Measurements from ENCODE around the gene MEF2D.

The MEF2D gene

DNA sequence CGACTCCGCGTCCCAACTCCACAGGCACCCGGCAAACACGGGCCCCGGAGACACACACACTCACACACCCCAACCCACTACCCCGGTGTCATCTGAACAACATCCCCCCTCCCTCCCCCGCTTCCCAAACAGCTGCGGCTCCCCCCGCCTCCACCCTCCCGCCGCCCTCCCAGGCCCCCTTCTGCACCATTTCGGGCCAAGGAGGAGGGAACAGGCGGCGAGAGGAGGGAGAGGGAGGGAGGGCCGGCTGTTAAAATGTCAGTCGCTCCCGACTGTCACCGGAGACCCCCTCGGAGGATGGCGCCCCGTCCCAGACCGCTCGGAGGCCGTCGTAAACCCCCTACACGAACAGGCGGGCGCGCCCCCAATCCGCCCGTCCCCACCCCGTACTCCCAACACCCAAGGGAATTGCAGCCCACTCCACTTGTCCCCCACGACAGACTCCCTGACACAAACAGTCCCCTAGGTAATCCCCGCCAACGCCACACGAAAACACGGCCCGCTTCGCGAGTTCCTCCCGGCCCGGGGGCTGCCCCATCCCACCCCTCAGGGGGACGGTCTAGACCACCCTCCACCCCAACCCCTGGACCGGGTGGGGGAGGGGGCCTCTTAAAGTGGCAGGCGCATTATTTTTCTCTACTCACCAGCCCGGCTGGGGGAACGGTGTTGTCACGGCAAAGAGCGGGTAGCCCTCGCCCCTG lies 583 bp downstream of the MEF2D start:
- no peak for DNase-seq (ENCODE audit: low spot score)

DNA sequence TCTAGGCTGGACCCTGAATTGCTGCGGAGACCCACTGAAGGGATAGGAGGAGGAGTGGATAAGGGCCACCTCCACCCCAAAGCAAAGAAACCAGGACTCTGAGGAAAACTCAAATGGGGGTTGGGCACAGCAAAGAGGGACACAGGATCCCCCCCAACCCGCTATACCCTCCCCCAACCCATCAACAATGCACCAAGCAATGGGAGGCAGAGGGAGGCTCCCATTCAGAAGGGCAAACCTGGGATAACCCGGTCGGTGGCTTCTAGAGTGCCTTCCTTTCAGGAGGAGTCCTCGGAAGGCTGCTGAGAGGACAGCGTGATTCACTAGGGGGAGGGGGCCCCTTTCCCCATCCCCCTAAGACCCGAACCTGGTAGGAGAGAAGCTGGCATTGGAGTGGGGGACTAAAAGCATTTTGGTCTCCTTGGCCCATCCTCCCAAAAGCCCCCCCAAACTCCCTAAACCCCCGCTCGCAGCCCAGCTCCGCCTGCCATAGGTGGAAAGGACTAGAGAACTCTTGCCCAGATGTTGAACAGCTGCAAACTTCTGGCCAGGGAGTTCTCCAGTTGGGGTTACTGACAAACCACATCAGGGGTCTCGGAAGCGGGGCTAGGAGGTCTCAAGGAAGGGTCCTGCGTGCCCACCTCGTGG lies 1.3 kb downstream of the MEF2D start:
- no peak for DNase-seq (ENCODE audit: low spot score)

DNA sequence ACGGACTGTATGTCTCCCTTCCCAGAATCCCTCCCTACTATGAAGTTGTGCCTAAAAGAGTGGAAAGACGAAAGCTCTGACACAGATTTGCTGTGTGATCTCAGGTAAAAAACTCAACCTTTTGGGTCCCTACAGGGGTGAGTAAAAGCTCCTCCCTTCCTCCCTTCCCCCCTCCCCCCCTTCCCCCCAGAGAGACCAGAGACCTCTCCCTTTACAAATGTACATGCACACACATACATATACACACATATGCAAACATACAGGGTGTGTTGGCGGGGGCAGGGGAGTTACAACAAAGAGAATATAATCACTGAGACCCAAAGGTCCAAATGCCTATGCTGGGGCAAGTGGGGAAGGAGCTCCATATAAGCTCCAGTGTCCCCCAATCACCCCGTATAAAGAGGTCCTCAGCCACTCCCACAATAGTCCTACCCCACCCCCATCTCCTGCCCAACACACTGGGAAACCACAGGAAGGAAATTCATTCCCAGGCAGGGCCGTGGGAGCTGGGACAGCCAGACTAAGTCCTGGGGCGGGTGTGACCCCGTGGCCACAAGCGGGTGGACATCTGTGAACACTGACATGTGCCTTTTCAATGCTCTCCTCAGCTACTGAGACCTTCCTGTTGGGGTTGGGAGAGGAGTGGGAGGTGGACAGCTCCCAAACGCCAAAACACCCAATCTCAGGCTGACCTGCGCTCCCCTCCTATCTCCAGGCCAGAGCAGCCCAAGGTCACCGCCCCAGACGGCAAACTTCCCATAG lies 2.0 kb downstream of the MEF2D start:
- DNase-seq (ENCODE audit: low spot score), result no peak

DNA sequence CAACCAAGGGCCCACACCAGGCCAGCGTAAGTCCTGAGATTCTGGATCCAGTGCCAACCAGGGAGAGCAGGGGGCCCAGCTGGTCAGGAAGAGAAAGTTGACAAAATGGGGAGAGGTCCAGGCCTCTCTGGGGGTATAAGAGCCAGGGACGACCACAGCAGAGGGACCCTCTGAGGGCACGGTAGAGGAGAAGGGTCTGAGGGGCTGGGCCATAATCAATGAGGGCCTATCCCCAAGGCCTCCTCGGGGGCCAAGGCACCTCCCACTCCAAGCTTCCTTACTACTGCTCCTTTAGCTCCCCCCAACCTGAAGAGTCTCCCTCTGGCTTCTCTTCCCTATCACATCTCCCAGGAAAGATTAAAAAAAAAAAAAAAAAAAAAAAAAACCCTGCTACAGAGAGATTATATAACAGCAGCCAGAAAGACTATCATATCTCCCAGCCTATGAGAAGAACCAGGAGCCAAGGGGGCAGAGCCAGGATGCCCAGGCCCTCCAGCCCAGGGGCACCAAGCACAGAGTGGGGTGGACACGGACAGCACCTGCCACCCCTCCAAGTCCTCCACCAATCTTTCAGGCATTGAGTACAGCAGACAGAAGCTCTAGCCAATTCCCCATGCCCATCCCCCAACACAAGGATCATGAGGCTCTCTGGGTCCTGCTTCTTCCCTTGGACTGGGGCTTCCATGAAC lies 2.7 kb downstream of the MEF2D start:
- no peak for DNase-seq (ENCODE audit: low spot score)

DNA sequence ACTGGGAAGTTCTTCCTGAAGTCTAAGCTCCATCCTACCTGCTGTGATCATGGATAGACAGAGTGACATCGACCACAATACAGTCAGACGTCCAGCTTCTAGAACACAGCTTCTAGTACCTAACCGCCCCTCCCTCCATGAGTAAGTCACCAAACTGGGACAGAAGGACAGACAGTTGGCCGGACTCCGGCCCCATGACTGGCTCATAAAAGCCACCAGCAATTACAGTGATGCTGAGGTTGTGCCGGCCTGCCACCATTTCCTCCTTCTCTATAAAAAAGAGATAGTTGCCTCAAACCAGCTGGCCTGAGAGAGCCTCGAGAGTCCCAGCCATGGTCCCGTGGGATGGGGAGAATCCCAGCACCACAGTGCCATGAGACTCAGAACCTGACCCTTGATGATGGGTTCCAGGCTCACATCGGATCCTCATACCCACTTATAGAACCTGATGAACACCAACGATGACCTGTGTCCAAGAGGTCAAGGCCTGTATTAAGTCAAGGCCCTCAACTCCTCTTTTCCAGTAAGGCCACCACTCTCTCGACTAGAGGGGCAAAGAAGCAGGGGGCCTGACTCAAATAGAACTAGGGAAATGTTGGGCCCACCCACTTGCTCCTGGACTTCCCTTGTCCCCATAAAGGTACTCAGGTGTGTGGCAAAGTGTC lies 3.4 kb downstream of the MEF2D start:
- DNase-seq (ENCODE audit: low spot score), result no peak

DNA sequence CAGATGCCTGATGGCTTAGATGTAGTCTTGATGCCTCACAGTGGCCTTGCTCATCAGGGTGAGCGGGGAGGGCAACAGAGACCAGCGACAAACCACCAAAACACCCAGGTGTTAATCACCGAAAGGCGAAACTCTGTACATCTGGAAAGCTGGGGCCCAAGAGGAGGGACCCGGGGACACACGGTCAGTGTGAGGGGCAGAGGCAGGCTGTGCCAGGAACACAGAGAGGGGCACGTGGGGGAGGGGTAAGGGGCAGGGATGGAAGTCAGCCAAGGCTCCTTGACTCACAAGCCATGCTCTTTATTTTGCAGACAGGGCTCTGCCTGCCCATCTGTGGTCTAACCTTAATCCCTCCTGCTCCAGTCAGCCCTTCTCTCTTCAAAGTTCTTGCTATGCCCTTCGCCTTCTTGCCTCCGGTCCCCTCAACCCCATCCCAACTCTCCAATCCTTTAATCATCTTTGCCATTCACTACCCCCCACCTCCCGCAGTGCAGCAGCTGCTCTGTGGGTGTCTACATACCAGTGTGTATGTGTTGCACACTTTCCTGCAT lies 4.3 kb downstream of the MEF2D start:
- DNase-seq (ENCODE audit: low spot score), result no peak

DNA sequence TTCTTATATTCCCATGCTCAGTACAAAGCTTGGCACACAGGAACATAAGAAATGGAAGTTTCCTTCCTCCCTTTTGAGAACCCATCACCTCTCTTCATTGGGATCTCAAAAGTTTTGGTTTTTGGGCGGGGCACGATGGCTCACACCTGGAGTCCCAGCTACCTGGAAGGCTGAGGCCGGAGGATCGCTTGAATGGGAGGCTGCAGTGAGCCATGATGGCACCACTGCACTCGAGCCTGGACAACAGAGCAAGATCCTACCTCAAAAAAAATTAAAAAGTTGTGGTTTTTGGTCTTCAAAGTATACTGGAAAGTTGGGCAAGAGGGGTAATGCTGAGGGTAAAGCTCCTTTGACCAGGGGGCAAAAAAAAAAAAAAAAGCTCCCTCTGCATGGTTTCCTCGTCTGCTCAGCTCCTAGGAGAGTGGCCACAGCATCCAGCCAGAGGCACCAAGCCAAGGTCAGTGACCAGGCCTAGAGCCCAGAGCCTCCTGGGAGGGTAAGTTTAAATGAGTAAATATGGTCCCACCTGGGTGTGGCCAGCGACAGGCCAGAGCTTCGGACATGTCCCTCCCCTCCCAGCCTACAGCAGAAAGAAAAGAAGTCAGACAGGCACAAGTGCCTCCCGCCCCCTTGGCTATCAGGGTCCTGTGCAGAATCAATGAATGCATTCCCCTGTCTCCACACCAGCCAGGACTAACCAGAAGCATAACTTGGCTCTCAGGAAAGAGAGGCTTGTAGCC lies 5.0 kb downstream of the MEF2D start:
- no peak for DNase-seq (ENCODE audit: low spot score)

DNA sequence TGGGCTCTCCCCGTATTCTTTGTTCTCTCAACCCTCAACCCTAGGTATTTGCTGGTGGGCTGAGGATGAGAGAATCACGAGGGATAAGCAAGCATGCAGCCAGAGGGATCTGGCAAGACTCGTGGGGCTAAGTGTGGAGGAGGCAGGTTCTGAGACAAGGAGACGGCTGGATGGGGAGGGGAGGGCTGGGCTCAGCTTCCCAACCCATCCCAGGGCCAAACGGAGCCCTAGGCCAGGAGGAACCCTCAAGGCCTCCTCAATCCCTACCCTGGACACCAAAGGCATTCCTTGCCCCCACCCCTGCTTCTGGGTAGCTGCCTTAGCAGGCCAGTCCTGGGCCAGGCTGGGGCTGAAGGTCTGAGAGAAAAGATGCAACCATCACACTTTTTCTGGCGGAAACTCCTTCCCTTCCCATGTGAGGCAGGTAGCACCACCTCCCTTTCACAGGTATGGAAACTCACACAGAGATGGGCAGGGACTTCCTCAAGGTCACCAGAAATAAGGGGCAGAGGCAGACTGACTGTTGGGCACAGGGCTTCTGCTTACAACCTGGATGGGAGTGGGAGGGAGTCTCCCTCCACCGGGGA lies 6.2 kb downstream of the MEF2D start:
- no peak for DNase-seq (ENCODE audit: low spot score)

DNA sequence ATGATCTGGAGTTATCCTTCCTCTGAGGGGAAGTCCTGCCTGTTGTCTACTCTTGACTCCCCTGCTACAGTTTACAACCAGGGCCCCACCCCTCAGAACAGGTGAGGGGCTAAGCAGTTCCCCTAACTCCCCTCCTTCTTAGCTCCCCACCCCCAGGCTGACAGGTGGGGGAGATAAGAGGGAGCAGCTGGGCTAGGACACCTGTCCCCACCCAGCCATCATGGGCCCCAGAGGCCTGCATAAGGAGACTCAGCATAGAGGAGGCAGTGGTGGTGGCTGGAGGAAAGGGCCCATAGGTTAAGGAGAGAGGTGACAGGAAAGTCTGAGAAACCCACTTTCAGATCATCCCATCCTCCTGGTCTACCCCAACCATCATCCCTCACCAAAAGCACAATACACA lies 6.8 kb downstream of the MEF2D start:
- no peak for DNase-seq (ENCODE audit: low spot score)

DNA sequence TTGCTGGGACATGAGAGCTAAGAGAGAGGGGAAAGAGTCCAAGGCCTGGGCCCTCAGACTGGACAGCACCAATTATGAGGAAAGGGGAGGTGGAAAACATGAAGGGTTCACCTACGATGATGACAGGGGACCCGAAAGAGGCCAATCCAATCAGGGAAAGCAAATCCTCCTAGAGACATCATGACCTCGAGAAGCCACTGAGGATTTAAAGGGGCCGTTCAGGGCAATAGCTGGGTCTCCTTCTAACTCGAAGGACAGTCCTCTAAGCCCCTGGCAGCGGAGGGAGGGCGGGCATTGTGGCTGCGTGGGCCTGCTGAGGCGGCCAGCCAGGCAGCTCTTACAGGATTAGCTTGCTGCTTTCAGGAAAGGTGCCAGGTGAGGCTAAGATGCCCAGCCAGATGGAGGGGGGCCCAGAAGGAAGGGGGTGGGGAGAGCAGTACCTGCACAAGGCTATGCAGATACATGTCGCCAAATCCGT lies 7.4 kb downstream of the MEF2D start:
- DNase-seq (ENCODE audit: low spot score), result no peak

DNA sequence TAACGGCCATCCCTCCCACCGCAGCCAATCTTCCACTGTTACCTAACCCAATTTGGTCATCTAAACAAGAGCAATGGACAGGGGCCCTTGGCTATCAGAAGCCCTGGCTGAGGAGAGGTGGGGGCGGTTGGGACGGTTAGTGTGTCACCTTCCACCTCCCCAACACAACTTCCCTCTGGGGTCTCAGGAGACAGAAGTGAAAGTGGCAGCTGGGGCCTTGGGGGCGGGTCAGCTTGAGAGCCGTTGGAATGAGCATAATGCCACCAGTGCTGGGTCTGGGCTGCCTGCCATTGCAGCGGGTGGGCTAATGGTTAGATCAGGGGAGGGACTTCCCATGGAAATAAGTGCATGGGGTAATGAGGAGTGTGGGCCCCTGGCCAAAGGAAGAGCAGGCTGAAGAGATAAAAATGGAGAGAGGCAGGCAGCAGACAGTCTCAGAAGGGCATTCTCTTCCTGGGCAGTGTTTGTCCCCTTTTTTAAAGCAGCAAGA lies 7.9 kb downstream of the MEF2D start:
- DNase-seq (ENCODE audit: low spot score), result no peak

DNA sequence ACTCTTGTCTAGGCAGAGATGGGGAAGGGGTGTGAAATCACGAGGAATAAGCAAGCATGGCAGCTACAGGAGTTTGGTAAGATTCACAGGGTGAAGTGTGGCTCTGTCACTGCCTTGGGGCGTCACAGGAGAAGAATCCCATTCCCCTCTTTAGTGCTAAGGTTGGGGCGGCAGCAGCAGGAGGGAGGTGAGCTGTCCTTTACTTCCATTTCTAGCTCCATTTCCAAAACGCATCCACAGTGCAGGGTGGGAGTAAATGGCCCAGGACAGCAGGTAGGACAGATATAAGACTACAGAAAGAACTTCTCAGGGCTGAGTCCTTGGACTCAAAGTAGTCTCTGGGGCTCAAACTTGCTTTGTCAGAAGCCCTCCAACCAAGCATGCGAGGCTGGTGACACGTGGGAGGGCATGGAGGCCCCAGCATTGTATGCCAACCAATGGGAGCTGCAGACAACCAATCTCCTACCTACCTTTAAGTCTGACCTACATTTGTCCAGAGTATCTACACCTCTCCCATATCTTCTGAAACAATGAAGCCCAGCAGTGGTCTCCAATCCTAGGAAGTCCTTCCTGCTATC lies 8.5 kb downstream of the MEF2D start:
- no peak for DNase-seq (ENCODE audit: low spot score)

DNA sequence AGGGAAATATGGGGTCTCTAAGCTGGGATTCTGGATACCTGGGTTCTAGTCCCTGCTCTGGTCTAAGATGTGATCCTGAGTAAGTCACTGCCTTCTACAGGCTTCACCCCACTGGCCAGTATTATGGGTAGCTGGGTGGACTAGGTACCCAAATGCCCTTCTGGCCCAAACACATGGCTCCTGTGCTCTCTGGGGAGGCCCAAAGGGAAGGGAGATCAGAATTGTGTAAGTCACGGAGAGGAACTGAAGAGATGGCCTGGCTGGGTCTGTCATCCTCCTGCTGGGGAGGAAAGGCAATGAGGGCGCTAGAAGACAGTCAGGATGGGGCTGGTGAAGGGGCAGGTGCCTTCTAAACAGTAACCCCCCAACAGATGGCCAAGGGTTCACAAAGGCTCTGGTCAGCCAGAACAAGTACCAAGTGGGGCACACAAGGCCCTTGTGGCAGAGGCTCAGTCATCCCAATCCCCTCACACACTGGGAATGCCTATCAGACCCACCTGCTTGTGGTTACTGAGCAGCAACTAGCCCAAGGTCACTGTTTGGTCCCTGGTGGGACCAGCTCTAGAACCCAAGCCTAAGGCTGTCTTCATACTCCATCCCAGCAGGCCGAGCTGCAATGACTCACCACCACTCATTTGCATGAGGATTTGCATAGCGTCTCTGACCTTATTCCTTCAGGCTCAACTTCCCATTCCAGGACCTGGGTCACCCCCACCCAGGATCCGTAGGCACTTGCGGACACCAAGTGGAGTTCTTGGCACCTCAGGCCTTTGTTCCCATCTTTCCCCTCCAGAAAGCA lies 9.2 kb downstream of the MEF2D start:
- DNase-seq (ENCODE audit: low spot score), result no peak

DNA sequence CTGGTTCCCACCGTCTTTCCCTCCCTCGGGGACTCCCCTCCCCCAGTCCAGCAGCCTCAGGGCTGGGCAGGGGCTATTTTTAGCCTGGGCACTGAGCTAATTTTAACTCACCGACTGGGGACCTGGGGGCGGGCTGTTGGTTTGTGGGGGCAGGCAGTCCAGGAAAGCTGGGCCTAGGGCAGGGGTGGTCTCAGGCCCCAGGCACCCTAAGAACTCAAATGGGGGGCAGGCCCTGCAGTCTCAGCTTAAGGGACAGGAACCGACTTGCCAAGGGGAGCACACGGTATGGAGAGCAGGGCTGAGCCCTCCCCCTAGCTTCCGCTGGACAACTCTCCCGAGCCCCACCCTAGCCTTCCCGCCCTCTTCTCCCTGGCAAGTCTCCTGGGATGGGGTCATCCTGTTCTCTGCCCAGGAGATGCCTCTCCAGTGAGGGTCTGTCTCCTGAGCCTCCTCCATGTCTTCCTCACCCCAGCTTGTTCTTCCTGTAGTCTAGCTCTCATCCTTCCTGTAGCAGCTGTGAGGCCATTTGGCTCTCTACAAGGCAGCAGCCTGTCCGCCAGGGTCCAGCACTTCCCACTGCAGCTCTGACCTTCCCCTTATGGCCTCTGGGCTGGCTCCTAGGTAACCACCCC lies 10.1 kb downstream of the MEF2D start:
- peak; percentile 79 for DNase-seq (ENCODE audit: low spot score)

DNA sequence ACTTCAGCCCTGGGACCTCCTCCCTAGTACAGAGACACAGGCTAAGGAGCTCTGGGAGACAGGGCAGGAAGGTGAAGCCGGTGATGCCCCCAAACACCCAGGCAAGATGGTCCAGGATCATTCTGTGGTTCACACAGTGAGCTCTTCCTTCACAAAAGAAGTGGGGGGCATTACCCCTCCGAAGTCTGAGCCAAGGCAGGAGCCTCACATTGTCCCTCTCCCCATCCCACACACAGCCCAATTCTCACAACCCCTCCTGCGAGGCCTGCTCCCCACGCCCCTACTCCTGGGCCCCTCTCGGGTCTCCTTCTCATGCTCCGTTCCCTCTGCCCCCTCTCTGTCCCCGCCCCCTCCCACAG lies 10.7 kb downstream of the MEF2D start:
- no peak for DNase-seq (ENCODE audit: low spot score)

DNA sequence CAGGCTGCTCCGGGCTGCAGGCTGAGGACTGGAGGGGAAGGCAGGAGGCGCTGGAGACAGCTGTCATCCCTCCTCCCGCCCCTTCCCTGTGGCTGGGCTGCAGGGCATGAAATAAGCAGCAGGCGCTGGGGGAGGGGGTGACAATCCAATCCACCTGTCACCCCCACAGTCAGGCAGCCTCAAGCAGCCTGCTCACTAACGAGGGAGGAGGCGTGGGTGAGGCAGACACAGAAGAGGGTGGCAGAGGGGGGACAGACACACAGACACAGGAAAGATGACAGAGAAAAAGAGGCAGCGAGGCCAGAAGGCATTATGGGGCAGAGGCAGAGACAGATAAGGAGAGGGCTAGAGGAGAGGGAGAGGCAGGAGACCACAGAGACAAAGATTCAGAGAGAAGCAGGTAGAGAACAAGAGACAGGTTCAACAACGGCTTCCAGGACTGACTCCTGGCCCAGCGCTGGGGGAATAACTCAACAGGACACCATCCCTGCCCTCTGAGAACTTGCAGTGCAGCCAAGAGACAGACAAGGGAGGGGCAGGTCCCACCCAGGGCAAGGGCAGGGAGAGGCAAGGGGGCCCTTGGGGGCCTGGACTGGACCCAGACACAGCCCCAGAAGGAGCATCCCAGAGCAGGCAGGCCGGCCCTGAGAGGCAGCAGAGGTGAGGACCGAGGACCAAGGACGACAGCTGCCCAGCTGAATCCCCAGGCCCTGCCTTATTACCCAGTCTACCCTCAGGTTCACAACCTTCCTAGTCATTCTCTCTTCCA lies 11.2 kb downstream of the MEF2D start:
- no peak for DNase-seq (ENCODE audit: low spot score)

DNA sequence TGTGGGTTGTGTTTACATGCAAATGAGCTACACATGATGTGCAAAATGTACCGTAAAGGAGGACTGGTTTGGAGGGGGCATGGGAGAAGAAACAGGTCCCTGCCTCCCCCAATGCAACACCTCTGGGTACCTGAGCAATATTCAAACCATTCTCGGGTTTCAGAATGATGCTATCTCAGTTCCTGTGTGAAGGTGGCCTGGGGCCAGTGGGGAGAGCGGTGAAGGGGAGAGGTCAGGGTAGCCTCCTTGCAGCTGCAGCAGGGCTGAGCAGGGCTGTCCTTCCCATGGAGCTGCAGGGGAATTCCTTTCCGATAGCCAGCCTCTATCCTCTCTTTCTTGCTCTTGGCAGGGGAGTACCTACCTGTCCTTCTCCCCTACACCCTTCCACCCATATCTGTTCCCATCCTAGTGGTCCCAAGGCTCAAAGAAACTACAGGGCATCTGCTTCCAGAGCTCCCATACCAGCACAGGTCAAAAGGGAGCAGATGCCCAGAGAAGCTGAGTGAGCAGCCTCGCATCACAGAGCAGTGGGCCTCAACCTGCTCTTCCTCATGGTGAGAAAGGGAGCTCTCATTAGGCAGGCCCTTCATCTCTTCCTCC lies 11.9 kb downstream of the MEF2D start:
- DNase-seq (ENCODE audit: low spot score), result no peak

DNA sequence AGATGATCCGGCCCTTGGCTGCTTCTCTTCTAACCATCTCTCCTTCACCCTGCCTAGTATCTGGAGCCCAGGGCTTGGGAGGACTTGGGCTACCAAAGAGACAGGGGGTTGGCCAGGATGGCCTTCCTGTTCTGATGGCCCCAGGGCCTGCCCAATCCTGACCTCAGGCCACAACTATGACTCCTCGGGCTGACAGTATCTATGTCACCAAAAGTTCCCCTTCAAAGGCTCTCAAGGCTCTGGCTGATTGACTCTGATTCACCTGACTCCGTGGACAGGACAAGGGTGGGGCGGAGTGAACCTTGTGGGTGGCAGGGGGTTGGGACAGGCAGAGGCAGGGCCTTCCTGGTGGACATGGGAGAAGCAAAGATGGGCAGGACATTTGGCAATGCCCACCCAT lies 12.7 kb downstream of the MEF2D start:
- no peak for DNase-seq (ENCODE audit: low spot score)

All from kidney capillary endothelial cell (primary cell).